ENCODE data around the gene MYBL2.

Gene MYBL2

DNA sequence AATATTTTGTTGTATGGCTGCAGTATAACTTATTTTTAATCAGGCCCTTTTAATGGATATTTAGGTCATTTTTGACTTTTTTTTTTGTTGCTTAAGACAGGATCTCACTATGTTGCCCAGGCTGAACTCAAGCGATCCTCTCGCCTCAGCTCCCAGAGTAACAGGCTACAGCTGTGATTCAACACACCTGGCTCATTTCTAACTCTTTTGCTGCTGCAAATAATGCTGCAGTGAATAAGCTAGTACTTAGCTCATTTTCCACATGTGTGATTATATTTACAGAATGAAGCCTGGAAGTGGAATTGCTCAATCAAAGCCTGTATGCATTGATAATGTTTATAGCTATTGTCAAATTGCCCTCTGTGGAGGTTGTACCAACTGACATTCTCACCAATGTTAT, 58.8 kb downstream of the MYBL2 start:
- no peak for DNase-seq

DNA sequence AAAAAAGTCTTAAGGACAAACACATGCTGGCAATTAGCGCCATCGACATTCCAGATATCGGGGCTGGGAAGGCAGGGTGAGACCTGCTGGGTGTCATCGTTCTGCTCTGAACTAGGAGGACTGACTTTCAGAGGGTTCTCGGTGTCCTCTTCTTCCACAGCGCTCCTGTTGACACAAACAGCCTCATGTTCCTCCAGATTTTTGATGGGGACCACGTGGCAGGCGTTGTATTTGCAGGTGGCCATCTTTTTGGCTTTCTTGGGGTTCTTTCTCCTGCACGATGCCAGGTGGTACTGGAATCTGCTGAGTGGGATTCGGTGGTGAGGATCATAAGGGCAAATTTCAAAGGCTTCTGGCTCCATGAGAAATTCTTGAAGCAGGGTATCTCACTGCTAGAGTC, 59.4 kb downstream of the MYBL2 start:
- DNase-seq, result no peak

DNA sequence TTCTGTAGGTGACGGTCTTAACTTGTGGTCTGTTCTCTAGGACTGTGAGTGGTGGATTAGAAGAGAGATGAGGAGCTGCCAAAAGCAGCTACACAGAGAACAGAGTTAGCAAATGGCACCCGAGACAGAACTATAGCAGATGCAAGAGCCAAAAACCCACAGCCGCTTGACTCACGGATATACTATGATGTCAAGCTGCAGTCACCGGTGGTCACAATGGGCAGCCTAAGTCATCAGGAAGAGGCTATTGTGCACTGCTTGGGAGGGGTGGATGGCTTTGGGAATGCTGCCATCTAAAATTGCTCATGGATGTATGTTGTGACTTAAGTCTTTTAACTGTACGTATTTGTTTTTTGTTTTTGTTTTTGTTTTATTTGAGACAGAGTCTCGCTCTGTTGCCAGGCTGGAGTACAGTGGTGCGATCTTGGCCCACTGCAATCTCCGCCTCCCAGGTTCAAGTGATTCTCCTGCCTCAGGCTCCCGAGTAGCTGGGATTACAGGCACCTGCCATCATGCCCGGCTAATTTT, 60.0 kb downstream of the MYBL2 start, which contains the start of gene GTSF1L:
GTSF1L (minus strand) TSS at position 192 of the 528 bp plus-strand sequence. CDS start 308 bp downstream, outside the sequence.
- no peak for DNase-seq

DNA sequence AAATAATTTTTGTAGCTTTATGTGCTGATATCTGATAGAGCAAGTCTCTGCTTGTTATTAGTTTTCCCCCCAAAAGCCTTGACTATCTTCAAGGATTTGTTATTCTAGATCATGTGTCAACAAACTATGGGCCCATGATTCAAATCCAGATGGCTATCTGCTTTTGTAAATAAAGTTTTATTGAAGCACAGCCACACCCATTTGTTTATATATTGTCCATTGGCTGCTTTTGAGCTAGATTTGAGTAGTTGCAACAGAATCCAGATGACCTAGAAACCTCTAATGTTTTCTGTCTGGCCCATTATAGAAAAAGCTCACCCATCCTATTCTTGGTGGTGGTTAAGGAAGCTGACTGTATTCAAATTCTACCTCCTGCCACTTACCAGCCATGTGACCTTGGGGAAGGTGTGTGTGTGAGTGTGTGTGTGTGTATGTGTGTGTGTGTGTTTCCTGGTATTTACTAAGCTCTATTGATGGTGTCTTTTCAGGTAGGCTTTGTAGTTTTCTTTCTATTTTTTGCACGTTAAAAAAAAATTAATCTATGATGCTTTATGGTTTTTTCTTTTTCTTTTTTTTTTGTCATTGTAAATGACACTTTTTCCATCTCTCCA, 61.2 kb downstream of the MYBL2 start:
- DNase-seq, result no peak

DNA sequence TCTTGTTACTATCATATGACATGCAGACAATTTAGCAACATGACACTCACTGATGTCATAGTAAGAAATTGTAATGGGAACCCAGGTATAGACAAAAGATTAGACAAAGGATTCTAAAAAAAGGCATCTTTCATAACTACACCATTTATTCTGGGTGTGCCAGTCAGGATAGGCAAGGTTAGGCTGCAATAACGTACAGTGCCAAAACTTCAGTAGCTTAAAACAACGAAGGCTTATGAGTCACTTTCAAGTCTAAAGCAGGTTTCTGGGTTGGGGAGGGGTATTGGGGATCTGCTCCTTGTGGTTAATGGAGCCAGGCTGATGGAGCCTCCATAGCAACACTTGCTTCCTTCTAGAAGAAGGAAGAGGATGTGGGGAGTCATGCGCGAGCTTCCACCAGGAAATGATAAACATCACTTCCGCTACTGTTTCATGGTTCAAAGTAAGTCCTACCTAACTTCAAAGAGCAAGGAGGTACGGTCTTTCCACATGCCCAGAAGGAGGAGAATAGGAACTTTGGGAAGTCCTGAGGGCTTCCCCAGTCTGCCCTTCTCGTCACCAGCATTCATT, 61.9 kb downstream of the MYBL2 start:
- DNase-seq, result no peak

DNA sequence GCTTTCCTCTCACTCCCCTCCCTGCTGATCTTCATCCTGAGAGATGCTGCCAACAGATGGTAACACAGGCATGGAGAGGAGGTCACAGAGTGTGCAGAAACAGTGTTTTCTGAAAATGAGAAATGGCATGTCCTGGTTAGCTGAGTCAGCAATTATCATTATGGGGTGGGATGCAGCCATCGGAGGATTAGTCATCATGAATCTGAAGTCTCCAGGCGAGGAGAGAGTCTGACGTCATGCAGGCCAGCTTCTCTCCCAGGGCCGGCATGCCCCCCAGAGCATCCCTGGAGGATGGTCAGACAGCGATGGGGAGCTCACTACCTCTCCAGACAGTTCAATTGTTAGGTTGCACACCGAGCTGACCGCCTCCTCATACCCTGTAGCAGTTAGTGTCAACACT, 64.6 kb downstream of the MYBL2 start:
- no peak for DNase-seq

DNA sequence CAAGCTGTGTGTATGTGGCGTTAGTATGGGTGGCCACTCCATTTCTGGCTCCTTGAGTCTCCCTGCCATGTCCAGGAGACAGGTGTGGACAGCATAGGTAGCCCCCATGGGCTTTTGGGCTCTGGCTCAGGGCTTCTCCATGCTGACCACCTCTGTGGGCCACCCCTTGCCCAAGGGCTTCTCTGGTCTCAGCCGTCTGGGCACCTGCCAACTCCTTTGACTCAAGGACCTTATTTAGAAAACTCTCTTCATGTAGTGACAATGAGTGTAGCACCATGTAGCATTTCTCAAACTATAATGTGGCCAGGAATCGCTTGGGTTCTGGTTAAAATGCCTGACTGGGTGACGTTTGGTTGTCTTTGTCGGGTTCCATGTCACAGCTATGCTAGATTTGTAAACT, 65.0 kb downstream of the MYBL2 start:
- DNase-seq, result no peak

DNA sequence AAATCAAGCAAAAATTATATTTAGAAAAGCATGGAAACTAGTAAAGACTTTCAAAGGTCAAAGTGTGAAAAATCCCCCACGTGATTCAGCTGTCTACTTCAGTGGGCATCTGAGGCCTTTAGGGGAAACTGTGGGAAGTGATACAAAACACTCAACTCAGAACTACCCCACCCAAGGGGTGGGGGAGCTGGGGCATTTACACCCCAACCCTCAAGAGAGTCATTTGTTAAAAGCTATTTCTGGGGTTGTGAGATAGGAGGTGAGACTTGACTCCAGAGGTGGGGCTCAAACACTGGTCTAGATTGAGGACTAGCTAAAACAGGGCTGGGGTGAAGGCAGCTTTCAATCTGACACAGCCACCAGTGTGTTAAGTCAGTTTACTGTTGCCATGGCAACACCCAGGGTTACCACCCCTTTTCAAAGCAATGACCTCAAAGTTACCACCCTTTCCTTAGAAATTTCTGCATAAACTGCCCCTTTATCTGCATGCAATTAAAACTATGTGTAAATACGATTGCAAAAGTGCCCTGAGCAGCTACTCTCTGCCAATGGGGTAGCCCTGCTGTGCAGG, 69.8 kb downstream of the MYBL2 start:
- no peak for DNase-seq

DNA sequence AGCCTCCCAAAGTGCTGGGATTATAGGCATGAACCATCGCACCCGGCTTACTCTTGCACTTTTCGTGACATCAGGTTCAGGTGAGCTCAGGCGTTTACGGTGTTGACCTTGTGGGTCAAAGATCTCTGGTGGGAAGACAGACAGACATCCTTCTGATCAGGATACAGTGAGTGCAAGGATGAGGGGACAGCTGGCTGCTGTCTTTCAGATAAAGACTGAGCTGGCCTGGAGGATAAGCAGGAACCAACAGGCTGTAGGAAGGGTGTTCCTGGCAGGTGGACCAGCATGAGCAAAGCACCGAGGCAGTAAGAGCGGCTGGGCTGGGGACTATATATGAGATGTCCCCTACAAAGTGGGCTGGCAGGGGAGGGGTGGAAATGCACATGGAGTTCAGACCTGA, 71.0 kb downstream of the MYBL2 start:
- DNase-seq, result no peak

DNA sequence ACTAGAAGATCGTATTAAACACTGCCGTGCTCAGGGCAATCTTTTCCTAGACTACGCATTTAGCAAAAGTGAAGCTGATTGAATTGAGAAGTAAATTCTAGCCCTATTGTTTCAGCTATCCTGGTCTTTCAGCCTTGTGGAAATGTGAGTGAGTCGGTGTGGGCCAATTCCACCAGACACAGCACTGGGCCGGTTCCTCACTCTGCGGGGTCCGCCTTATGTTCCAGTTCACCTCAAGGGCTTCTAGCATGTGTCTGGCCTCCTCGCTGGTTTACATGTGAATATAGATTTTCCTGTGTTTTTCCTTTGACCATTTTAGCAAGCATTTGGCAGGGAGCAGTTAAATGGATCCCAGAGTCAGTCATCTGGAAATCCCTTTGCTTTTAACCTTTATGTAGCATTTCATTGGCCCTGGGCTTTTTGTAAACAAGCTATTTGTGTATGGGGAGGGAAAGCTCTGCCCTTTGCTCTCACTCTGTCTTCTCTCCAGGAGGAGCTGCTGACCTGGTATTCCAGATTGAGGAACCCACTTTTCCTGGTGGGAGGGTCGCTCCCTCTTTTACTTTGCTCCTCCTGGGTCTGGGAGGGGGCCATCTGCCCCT, 72.3 kb downstream of the MYBL2 start:
- no peak for DNase-seq

DNA sequence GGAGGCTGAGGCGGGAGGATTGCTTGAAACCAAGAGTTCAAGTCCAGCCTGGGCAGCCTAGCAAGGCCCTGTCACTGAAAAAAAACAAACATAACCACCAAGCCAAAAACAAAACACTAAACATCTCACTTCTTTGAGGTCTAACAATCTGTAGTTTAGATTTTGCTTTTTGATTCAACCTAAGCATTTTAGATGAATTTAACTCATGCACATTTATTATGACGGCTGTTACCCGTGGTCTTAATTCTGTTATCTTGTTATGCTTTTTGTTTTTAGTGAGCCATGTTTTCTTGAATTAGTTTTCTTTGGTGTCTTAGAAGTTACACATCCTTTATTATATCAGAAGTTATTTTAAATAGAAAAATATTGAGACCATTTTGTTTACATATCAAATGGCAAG, 73.7 kb downstream of the MYBL2 start:
- DNase-seq, result no peak

DNA sequence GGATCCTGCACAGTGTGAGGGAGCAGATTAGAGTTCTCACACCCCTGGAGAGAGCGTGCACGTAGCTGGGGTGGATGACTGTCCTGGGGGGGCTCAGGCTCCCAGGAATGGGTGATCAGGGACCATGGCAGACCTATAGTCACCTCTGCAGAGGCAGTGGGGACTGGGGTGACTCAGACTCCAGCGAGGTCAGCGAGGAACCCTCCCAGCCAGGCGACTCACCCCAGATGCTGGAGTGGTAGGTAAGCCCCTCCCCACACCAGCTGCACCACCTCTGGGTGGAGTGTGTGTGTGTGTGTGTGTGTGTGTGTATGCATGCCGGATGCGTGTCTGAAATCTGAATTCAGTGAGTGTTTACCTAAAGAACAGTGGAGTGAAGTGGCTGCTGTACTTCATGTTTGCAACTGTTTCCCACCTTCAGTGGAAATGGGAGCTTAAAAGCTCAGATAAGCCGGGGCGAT, 77.3 kb downstream of the MYBL2 start:
- no peak for DNase-seq

DNA sequence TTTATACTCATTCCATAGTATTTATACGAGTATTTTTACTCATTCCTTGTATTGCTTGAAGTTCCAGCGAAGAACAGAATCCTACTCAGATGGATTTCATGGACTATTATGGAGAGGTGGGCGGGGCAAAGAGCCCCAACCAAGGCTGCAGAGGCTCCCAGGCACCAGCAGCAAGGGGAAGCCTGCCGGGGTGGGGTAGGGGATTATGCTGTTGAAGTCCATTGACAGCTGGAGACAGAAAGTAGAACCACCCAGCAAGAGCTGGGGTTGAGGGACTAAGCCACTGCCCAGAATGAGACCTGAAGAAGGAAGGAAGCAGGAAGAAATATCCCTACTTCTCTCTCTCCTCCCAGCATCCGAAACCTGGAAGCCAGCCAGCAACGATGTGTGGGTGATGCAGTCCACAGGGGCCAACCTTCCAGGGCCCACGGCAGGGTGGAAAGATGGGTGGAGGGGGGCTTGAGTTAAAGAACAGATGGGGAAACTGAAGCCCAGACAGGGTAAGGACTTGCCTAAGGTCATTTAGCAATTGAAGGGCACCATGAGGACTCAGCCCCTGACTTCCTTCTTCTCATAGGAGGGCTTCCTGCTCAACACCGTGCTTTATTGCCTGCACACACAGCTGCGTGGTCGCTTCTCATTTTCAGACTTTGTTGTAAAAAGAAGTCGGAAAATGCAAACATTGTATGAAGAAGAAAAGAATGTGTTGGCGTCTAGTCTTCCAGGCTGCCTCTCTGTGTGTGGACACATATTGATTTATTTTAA, 78.2 kb downstream of the MYBL2 start:
- DNase-seq, result peak; percentile 30

DNA sequence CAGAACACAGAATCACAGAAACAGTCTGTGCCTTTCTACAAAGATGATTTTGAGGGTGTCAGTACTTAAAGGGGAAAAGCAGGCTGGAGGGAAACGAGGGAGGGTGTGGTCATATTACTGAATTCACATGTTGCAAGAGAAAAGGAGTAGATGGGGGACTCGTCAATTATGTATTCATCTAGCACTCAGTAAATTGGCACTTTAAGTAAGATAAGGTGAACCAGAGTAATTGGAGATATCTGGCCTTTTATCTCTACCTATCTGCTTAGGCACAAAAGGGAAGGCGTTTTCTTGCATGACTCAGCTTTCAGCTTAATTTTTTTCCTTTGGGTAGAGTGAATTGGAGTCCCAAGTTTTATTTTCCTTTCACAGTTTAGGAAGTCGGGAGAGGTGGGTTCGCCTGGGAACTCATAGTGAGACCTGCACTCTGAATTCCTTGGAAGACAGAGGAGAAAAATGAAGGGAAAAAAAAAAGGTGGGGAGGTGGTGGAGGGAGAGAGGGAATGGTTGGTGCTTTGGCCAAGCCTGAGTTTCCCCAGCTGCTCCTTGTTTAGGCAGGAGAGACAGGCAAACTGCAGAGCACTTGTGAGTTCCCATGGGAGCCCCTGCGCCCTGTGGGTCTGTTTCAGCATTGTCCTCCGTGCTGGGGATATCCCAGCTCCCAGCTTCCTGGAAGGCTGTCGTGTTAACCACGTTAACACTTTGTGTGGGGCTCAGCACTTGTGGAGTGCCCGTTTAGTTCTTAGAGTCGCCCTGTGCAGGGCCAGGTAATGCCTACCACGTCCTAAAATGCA, 79.6 kb downstream of the MYBL2 start:
- DNase-seq, result no peak

DNA sequence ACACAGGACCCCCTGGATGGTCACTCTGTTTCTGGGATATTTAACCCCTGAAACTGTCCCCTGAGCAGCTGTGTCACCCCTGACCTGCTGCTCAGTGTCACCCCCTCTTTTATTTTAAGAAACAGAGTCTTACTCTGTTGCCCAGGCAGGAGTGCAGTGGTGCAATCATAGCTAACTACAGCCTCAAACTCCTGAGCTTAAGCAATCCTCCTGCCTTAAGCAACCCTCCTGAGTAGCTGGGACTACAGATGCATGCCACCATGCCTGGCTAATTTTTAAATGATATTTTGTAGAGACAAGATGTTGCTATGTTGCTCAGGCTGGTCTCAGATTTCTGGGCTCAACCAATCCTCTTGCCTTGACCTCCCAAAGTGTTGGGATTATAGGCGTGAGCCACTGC, 81.4 kb downstream of the MYBL2 start:
- DNase-seq, result peak; percentile 51

DNA sequence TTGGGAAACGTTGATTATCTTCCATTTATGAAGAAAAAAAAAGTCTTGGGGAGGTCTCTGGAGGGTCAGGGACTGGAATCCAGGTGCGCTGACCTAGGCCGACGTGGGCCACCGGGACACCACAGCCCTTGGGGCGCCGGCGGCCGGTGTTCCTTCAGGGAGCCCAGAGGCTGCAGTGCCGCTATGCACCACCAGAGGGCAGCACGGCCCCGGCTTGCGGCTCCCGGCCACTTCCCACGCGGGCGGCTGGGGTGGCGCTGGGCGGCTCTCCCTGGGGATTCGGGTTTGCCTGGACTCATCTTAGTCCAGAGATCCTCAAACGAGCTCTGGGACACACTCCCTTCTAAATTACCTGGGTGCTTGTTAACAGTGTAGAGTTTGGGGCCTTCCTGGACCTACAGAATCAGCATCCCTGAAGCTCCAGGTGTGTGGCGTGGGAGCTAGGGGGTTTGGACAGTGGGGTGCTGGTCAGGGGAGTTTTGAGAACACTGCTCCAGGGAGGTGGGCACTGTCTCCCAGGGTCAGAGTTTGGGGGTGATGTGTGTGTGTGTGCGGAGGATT, 82.9 kb downstream of the MYBL2 start:
- no peak for DNase-seq

DNA sequence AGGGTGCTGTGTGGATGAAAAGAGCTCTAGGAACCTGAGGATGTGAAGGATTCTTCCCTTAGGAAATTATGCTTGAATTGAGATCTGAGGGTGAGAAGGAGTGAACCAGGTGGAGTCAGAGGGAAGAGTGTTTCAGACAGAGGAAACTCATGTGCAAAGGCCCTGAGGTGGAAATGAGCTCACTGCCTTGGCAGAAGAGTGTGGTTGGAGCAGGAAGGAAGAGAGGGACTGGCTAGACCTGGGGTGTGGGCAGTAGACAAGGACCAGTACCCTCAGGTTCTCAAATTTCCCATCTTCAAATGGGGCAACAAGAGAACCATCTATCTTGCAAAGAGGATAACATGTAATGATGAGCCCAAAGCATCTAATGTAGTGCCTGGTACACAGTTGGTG, 83.9 kb downstream of the MYBL2 start:
- DNase-seq, result no peak

DNA sequence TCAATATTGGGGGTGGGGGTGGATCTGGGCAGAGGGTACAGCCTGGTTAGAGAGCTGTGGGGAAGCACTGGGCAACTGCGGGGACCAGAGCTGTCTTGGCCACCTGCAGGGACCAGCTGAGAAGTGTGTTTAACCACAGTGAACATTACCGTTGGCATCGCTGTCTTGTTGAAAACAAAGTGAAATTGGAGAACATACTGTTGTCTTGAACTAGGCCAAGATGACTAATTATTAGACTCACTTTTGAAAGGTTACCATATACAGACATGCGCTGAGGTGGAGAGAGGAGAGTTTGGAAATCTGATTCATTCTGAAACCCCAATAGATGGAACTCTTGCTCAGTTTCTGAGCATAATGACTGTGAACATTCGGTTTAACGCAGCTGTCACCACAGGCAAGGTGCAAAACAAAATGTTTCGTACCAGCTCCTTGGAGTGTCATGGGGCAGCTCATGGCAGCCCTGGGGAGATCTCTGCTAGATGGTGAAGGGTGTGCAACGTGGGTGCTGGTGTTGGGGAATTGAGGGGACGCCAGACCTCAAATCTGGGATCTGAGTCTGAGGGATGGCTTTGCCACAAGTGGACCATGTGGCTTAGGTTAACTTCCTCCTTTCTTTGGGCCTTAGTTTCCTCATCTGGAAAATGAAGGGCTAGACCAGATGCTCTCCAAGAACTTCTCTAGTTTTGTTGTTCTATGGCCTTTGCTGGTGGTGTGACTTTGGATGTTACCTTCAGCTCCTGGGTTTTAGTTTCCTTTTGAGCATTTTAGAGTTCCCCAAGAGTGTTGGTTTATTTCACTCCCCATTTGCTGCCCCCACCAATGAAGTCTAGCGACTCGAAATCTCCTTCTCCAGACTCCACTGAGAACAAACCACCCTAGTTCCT, 84.5 kb downstream of the MYBL2 start:
- DNase-seq, result no peak

DNA sequence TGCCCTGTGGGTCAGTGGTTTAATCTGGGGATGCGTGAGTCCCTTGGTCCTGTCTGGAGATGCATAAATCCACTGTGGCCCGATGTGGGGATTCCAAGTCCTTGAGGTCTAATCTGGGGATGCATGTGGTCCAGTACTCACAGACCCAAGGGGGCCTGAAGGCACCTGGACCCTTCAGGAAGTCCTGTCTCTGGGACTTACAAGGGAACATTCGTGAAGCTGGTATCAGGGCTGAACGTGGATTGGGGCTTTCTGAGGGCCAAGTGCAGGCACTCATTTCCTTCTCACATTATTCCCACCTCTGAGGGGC, 85.1 kb downstream of the MYBL2 start:
- DNase-seq, result no peak

DNA sequence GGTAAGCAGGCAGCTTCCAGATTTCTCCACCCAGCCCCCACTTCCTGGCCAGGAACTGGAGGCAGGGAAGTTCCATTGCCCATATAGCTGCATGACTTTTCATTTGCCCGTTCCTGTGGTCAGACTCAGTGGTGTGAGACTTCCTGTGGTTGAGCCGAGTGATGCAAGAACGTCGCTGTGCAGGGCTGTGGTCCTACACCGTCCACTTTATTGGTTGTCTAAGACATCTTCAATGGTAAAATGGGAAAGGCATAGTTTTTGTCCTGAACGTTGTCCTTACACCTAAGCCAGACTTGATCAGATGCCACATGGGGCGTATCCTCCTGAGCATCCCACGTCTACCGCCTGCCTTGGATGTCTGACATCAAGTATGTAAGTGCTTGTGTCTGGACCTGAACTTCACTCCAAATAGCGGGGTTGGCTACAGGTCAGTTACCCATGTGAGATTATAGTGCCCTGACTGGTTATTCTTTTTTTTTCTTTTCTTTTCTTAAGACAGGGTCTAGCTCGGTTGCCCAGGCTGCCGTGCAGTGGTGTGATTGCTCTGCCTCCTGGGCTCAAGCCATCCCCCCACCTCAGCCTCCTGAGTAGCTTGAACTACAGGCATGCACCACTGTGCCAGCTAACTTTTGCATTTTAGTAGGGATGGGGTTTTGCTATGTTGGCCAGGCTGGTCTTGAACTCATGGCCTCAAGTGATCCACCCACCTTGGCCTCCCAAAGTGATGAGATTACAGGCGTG, 85.8 kb downstream of the MYBL2 start:
- DNase-seq, result peak; percentile 33
